ENCODE measurements around the gene SLC38A1. TPM values are rescaled to one million over a fixed set of nuclear protein-coding genes. Genes with fewer than 3 reads are reported as not detected.
"Not testable (repeated sequence)": the region's sequence is repeated elsewhere in the genome, so short reads cannot be mapped to it uniquely, and the experiment has no call there.

The SLC38A1 gene
- polyA plus RNA-seq, 1 donor = 76.6 TPM

DNA sequence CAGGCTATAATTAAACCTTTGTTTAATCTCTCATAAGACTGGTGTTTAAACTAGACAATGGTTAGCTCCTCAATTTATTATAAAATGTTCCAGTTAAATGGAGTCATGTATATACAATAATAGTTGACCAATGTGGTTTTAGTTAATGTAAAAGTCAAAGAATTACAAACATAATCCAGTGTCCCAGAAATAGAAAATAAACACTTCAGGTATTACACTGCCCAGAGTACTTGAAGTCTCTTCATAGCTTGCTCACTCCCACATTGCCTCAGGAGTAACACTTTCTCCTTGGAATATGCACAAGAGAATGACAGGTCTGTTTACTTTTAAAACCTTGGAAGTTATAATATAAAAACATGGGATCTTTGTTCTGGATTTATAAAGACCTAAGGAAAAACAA lies 60.5 kb downstream of the SLC38A1 start:
- no peak for DNase-seq

DNA sequence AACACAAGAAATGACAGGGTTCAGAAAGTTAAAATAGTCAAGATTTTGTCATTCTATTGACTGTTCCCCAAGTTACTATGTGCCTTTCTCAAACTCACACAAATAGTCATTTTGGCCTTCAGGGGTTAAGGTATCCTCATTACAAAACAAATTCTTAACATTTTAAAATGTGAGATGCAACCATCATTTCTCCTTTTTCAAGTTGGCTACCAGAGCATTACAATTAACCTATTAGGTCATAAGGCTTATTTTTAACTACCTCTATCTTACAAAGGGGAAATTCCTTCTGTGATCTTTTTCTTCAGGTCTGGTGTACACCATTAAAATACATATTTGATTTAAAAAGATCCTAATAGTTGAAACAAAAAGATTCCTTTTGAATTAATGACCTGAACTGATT lies 61.2 kb downstream of the SLC38A1 start:
- no peak for DNase-seq

DNA sequence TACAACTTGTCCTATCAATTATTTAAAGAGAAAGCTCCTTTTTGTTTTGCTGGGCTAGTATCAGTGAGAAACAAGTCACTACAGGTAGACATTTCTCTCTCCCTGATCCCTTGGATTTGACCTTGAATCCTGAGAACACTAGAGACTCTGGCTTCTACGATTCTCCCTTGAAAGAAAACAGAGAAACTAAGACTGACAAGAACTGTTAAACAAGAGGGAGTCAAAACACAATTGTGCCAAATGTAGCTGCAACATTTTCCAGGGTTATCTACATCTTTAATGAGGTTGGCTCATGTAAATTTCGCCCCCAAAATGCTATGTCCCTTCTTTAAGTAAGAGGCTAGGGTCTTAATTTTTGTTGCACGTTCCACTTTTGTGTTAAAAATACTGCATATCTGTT lies 62.4 kb downstream of the SLC38A1 start:
- no peak for DNase-seq

DNA sequence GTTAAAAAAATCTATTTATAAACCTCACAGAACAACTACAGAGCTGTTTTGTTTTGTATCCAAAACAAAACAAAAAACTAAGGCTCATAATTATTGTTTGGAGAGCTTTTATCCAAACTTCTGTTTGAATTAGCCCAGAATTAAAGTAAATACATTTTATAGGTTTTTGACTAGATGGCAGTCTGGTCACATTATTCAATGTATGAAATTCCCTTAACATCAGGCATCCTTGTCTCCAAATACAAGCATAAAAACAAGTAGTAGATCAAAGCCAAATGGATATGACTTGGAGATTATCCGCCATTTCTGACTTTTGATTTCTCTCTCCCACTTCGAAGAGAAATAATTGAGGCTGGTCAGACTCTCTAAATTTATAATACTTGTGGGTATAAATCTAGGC lies 63.5 kb downstream of the SLC38A1 start:
- DNase-seq = no peak

DNA sequence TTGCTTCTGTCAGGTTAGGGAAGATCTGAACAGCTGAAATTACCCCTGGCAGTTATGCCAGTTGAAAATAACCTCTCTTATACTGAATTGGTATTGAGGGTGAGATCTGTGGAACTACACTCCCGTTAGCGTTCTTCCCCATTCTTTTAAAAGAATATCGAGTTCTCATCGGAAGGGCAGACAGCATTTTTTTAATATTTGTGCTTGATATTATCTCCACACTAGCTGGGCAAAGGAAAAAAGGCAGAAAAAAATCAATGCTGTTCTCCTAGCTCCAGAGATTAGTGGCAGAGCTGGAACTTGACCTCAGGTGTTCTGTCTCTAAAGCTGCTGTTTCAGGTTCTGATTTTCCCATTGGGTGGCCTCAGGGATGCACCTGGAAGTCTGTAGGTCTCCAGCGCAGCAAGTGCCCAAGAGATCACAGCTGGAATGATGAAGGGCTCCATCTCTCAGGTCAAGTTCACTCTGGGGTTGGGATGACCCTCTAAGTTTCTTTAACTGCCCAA lies 67.5 kb downstream of the SLC38A1 start:
- no peak for DNase-seq

DNA sequence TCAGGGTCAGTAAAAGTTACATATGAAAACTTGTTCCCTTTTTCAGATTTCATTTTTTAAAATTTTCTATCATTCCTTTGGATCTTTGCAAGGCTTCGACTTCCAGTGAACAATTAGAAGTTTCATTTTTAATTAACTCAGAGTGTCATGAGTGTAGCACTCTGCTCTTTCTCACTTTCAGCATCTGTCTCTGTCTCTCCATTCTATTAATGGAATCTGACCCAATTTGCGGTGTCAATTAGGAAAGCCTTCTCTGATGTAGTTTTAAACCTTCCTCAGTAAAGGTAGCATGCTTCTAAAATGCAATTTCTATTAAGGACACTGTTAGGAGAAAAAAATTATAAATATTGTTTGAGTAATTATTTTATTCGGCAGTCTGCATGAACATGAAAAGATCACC lies 68.3 kb downstream of the SLC38A1 start:
- no peak for DNase-seq

DNA sequence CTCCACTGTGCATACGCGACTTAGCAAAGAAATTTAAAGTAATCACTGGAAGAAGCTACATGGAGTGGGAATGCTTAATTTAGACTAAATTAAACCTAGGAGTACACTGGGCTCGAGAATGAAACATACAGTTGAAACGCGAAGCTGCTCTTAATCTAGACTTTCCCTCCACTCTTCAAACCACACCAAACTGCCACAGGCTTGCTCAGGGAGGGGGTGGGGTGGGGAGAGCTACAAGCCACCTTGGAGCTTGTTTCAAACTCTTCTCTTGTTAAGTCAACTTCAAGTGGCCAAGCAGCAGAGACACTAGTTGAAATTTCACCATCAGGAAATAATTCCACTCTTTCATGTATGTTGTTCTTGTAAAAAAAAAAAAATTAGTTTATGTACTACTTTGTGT lies 69.9 kb downstream of the SLC38A1 start:
- DNase-seq = no peak

DNA sequence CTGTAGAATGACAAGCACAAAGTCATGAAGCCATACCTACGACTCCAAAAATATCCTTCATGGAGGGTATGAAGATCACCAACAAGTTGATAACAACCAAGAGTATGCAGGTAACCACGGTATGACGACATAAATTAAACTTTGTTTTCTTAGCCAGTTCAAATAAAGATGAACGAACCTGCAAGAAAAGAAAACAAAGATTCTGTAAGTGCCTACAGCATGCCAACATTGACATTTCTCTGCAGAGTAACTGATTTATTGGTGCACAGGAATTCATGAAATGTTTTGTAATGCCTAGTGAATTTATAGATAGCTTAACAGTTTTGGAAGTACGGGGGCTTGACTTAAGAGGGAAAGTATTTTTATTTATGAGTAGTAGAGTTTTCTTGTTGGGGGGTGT lies 71.0 kb downstream of the SLC38A1 start:
- no peak for DNase-seq

DNA sequence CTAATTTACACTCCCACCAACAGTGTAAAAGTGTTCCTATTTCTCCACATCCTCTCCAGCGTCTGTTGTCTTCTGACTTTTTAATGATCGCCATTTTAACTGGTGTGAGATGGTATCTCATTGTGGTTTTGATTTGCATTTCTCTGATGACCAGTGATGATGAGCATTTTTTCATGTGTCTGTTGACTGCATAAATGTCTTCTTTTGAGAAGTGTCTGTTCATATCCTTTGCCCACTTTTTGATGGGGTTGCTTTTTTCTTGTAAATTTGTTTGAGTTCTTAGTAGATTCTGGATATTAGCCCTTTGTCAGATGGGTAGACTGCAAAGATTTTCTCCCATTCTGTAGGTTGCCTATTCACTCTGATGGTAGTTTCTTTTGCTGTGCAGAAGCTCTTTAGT lies 78.3 kb downstream of the SLC38A1 start:
- DNase-seq = not testable (repeated sequence)

DNA sequence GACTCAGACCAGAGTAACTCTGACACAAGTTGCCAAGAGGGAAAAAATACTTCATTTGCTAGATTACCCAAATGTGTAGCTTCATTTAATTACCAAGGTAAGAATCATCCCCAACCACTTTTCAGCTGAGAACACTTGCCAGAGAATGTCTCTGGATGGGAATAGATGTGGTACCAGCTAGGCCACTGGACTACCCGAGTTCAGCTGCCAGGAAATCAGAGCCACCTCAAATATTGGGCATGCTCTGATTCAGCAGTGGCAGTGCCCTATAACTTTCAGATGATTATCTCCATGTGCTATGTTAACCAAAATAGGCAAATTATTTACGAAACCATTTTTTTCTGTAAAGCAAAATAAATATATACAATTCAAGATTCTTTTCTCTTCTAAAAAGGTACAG lies 80.7 kb downstream of the SLC38A1 start:
- no peak for DNase-seq

DNA sequence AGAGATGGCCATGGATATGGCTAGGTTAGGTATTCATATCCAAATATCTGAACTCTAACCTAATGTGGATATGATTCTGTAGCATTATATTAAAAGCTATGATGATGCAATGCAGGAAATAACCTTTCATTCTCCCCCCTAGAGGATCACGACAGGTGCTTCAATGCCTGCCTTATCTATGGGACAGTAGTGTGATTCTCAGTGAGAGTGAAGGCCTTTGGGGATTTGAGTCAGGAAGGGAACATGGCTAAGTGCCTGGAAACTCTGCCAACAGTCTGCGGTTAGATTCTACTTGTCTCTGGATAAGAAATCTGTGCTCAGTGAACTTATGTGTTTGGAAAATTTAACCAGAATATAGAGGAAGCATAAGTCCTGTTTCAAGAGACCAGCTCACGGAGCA lies 81.8 kb downstream of the SLC38A1 start:
- no peak for DNase-seq

DNA sequence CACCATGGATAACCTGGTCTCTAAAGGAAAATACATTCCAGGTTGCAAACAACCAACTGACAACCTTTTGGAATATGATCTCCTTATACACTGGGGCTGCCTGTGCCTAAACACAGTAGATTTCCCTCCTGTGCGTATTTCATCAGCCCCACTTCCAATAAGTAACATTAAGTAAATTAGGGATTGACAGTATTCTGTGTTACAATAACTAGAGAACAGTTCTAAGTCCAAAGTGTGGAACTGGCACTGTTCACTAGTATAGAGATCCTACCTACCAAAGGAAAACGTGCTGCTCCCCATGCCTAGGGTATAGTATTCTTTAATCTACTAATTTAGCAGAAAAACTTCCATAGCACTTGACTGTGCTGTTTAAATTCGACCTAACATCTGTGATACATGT lies 82.8 kb downstream of the SLC38A1 start:
- DNase-seq = no peak

DNA sequence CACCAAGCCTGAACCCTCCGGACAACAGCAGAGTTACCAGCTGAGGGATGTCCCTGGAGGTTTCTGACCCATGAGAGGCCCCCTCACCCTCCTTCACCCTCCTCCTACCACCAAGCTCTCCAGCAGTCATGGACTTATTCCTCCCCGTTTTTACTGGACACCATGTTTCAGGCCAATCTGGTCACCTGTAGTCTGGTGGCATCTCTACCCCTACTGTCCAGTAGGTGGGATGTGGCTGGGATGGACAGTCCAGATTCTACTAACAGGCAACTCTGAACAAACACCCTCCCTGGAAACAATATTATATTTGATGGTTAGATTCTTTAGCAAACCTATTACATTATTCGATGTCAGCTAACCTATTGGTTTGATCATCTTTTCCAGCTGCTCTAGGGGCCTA lies 83.2 kb downstream of the SLC38A1 start:
- no peak for DNase-seq

DNA sequence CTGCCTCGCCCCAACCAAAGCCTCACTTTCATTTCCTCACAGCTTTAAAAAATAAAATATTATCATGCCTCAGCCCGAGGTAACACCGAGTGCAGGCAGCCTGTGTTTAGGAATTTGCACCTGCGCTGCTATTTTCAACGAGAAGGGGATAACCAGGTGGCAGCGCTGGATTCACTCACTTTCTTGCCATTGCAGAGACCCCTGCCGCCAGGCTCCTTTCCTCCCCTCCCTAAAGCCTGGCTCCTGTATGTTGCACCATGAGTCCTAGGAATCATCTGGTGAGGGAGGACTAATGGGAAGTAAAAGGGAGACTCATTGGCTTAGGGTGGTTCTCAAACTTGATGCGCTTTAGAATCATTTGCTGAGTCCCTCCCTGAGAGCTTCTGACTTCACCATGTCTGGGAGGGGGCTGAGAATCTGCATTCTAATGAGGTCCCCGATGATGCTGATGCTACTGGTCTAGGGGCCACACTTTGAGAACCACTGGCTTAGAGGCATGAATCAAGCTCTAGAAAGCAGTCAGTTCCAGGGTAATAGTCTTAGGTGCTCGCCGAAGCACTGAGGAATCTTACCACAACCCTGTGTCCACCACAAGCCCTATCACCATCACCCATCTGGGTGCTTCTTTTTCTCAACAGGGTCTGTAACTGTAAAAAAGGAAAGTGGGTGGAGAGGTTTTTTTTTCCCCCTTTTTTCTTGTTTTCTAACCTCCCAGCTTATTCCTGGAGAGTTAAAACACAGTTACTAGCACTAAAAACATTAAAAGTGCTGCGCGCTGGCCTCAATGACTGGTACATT lies 83.8 kb downstream of the SLC38A1 start:
- DNase-seq = no peak

DNA sequence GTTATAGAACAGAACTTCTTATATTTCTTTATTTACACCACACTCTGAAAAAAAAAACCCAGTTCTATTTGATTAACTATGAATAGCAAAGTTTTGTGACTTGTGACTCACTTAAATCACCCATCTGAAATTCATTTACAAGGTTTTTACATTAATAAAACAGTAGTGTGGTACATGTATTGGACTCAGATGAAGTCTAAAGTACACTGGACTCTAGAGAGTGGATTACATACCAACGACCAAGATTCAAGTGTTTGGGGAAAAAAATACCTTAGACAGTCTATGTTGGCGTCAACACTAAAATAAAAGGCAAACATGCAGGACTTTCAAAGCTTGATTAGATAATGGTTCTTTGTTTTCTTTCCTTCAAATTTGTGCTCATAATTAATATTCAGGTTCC lies 85.7 kb downstream of the SLC38A1 start:
- no peak for DNase-seq

DNA sequence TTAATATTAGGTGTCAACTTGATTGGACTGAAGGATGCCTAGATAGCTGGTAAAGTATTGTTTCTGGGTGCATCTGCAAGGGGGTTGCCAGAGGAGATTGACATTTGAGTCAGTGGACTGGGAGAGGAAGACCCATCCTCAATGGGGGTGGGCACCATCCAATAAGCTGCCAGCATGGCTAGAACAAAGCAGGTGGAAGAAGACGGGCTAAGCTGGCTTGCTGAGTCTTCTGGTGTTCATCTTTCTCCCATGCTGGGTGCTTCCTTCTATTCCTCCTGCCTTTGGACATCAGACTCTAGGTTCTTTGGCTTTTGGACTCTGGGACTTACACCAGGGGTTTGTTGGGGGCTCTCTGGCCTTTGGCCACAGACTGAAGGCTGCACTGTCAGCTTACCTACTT lies 87.4 kb downstream of the SLC38A1 start:
- DNase-seq = no peak

DNA sequence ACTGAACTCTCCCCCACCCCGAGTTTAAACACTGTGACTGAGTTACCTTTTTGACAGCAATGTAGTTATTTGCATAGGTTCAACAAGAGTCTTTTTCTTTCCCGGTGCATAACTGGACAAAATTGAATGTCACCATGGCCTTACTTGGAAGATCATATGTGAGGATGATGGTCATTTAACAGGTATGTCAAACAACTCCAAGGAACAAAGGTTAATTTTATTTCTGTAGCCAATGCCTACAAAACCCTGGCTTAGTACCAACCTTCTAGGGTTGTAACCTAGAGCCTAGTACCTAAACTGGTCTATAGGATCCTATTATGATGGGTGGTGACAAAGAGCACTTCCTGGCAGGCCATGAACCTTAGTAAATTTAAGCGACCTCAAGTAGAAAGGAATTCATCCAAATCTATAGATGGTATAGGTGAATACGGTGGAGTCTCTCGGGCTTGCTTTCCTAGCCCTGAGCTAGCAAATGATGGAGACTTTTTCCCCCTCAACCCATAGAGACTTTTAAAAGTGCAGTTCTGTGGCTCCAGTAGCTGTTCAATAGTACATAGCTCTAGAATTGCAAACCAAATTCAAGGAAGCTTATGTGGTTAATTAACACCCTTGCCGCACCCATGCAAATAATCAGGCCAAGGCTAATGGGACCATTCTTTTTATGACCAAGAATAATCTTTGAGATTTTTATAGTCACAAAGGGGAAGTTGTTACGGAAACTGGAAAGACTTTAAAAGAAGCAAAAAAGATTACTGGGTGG lies 89.0 kb downstream of the SLC38A1 start:
- no peak for DNase-seq

DNA sequence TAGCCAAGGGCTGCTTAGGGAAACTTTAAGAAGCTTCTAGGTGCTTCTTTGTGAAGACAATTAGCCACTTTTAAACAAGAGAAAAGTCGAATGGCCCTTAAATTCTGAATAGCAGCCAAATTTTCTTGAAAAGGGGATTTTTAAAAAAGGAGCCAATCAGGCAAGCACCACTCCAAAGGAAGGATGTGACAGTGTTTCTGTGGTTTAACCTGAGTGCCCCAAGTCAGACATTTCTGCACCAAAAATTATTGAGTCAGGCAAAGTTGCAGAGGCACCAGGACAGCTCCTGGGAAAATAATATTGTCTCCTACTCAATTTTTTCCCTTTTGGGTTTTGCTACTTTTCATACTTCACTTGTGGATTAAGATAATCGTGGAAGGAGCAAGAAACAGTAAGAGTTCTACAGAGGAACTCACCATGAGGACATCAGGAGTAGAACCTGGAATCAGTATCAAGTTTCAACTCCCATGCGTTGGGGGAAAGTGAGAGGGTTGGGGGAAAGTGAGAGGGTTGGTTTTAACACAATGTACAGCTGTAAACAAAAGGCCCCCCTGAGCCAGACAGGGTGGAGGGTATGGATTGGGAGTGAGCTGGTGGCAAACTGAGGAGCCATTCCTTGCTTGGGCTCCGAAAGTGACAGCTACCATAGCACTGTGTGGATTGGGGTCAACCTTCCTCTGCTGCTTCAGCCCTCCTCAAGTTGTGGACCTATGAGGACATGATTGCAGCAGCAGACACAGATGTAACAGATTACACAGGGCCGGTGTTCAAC lies 90.8 kb downstream of the SLC38A1 start:
- DNase-seq = no peak

DNA sequence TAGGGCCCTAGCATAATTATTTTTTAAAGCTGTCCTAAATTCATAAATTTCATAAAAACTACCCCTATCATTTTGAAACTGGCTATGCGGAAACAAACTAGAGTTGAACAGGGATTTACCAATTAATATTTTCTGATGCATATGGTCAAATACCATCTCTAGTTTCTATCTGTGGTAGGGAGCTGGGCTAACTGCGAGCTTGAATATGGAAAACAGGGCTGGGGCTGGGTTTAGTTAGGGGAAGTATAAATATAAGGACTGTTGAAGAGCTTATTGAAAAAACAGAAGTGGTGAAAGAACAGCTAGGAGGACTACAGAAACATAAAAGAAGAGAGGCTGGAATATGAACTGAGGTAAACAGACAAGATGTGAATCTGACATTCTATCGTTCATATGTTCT lies 91.8 kb downstream of the SLC38A1 start:
- DNase-seq = no peak

DNA sequence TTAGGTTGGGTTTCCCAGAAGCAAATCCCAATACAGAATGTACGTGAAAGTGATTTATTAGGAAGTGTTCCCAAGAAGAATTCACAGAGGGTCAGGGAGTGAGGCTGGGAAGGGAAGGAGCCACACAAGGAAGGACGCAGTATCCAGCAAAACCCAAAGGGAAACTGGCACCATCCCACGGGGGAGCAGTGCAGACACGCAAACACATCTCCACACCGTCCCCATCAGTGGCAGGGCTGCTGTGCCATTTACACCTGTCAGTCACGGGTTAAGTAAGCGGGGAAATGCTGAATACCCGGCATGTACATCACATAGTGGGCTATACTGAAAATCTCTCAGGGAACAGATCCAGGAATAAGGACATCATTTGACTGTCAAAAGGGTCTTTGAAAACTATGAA lies 93.9 kb downstream of the SLC38A1 start:
- DNase-seq = no peak

DNA sequence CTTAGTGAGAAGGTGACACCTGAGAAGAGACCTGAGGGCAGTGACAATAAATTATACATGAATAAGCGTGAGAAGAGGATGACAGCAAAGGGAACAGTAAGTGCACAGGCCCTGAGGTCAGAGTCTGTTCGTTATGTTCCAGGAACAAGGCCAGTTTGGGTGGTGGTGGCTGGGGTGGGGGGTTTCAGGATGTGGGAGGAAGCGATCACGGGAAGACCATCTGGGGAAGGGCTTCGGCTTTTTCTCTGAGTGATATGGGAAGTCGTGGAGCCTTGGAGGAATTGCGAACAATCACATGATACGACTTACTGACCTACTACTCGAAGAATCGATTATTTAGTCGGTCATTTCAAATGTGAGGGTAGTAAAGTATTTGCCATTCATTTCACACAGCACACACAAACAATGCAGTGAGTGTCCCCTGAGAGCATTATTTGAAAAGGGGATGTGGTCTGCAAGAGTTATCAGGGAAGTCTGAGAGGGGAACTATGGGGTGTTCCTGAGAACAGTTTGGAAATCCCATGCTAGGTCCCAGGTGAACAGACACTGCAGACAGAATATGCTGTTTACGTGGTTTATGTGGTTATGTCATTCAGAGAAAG lies 94.7 kb downstream of the SLC38A1 start:
- DNase-seq = no peak

DNA sequence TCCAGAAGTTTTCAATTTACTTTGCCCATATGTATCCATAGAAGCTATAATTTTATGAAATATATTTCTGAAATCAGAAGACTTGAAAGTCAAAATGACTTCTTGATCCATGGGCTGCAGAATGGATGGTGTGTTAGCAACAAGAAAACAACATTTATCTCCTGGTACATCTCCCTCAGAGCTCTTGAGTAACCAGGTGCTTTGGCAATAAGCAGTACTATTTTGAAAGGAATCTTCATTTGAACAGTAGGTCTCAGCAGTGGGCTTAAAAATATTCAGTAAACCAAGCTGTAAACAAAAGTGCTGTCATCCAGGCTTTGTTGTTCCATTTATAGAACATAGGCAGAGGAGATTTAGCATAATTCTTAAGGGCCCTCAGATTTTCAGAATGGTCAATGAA lies 100.4 kb downstream of the SLC38A1 start:
- no peak for DNase-seq

All from left kidney (tissue), 2 donors.